ENCODE data around the gene MCU. TPM values are rescaled to one million over a fixed set of nuclear protein-coding genes. Genes with fewer than 3 reads are reported as not detected.

MCU gene
- total RNA-seq, 1 donor from 2014 or later: 27.2 TPM

DNA sequence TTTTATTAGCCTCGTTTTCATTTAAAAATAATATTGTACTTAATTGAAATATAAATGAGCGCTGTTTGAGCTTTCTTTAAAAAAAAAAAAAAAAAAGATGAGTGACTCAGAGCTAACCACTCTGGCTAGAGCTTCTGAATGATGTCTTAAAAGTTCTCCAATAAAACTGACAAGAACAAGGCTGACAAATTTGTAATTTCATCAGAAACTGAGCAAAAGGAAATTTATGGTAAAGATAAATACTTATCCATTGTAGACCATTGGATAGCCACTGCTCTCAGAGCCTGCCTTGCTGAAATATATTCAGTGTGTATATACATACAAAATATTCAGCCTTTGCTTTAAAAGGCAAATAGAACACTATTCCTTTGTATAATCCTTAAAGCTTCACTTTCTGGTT lies 110.4 kb downstream of the MCU start:
- H3K4me3 ChIP-seq (ENCODE audit: low read depth, low read length): no peak overlapping the region

DNA sequence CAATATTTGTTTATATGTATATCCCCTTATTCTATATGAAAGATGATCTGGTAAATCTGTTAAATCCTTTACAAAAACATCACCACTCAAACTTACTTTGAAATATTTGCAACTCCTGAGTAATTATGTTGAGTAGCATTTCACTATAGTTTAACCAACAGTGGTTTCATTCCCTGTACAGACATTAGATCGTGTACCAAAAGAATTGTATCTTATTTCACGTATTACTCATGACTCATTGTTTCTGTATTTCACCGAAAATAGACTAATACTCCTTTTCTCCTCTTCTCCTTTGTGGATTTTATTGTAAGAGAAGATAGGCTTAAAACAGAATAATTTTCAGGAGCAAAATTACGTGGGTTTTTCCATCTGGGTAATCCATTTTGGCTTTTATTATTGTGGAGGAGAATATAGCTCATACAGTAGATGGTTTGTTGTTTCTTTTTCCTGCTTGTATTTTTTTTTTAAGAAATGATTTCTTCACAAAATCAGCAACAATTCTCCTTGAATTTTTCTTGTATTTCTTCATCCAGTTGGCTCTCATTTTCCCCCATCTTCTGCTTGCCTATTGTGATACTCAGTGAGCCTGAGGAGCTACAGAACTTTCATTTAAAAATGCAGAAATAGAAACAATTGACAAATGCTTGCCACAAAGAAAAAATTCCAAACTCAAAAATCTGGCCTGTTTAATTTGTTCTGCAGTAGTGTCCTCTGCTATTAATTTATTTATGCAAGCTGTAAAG lies 111.0 kb downstream of the MCU start:
- TF ChIP-seq, protein P1, sequence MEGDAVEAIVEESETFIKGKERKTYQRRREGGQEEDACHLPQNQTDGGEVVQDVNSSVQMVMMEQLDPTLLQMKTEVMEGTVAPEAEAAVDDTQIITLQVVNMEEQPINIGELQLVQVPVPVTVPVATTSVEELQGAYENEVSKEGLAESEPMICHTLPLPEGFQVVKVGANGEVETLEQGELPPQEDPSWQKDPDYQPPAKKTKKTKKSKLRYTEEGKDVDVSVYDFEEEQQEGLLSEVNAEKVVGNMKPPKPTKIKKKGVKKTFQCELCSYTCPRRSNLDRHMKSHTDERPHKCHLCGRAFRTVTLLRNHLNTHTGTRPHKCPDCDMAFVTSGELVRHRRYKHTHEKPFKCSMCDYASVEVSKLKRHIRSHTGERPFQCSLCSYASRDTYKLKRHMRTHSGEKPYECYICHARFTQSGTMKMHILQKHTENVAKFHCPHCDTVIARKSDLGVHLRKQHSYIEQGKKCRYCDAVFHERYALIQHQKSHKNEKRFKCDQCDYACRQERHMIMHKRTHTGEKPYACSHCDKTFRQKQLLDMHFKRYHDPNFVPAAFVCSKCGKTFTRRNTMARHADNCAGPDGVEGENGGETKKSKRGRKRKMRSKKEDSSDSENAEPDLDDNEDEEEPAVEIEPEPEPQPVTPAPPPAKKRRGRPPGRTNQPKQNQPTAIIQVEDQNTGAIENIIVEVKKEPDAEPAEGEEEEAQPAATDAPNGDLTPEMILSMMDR (conservative IDR thresholded peaks at IDR 0.05; ENCODE audit: low read depth, low read length): no peak
- DNase-seq (ENCODE audit: low read depth): no peak

More for the DNA sequence above, 110.4 kb downstream of the MCU start:
- no peak for DNase-seq (ENCODE audit: low read depth)
- TF ChIP-seq, protein P1 (conservative IDR thresholded peaks at IDR 0.05; ENCODE audit: low read depth, low read length): no peak

DNA sequence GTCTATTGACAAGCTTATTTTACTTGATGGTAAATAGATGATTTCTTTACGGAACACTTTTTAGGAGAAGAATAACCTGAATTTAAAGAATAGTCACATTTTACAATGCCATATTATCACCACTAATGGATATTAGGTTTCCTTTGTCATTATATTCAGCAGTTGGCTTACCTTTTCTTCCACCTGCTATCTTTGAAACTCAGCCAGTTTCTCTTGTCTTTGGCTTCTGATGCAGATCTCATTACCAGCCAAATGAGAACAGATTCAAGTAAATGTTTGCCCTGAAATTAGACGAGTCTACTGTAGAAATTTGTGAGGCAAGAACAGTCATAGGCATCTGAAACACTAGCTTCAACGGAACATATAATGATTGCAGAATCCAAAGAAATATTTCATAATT lies 116.1 kb downstream of the MCU start:
- TF ChIP-seq, protein P1 (conservative IDR thresholded peaks at IDR 0.05; ENCODE audit: low read depth, low read length): no peak
- no peak overlapping the region for H3K4me3 ChIP-seq (ENCODE audit: low read depth, low read length)
- no peak for DNase-seq (ENCODE audit: low read depth)

More for the DNA sequence above, 111.0 kb downstream of the MCU start:
- no peak overlapping the region for H3K4me3 ChIP-seq (ENCODE audit: low read depth, low read length)

DNA sequence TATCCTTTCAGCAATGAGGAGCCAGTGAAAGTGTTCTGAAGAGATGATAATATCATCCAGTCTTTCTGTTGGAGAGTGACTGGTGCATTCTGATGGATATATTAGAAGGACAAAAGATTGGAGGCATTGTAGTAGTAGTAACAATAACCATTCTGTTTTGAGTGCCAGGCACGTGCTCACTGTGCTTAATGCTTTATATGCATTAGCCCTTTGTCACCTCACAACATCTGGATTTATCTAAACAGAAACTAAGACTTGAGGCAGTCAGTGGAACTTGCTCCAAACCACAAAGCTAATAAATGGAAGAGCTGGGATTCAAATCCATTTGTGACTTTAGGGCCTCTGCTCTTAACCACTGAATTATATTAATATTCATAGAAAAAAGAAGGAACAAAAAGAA lies 117.1 kb downstream of the MCU start:
- no peak overlapping the region for H3K4me3 ChIP-seq (ENCODE audit: low read depth, low read length)
- TF ChIP-seq, protein P1 (conservative IDR thresholded peaks at IDR 0.05; ENCODE audit: low read depth, low read length): no peak
- no peak for DNase-seq (ENCODE audit: low read depth)

DNA sequence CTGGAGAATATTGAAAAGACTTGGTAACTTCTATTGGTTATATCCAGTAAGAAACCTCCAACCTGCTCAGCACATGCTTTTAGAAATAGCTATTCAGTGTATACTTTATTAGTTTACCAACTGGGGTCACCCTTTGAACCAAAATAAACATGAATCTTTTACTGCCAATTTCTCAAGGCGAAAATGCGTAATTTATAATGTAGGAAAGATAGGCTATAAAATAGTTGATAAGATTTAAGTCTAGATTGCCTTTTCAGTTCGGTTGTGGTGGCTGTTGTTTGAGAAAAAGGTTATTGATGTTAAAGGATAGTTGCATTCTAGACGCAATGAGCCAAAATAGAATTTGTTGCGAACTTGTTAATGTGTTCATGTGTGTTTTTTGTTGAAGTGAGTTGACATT lies 119.0 kb downstream of the MCU start:
- TF ChIP-seq, protein P1 (conservative IDR thresholded peaks at IDR 0.05; ENCODE audit: low read depth, low read length): no peak
- DNase-seq (ENCODE audit: low read depth): no peak
- no peak overlapping the region for H3K4me3 ChIP-seq (ENCODE audit: low read depth, low read length)

DNA sequence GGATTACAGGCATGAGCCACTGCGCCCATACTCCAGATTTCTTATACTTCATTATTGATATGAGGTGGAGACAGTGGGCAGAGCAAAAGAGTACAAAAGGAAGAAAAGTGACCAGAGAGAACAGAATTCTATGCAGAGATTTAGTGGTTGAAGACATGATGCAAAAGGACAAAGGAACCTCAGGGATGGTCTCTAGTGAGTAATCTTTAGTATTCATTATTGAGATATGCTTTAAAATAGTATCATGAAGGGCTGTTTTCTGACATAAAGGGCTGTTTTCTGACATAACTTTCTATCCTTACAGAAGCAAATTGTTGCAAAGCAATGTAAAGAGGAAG lies 120.4 kb downstream of the MCU start:
- no peak overlapping the region for H3K4me3 ChIP-seq (ENCODE audit: low read depth, low read length)
- DNase-seq (ENCODE audit: low read depth): no peak
- TF ChIP-seq, protein P1 (conservative IDR thresholded peaks at IDR 0.05; ENCODE audit: low read depth, low read length): no peak
